GM12878 (cell line): ENCODE data around the gene PPP1R14D. TPM values are rescaled to one million over a fixed set of nuclear protein-coding genes. Genes with fewer than 3 reads are reported as not detected.

Source experiments
- CEBPZ ChIP-seq: fragments of 150-350 bp; IDR thresholded peaks from 2 replicates; pipeline ENCODE4 v1.6.1; 2016; ENCODE audit warnings: low read depth, low read length
- CTCF ChIP-seq, 3 experiments: IDR thresholded peaks in 2 of 3; conservative IDR thresholded peaks in 1 of 3; 2 replicates each; pipeline ENCODE4 v1.5.1; 2011; ENCODE audit warnings: low read depth in 3 of 3, low read length in 3 of 3, mild to moderate bottlenecking in 3 of 3, control low read depth in 2 of 3, moderate library complexity in 2 of 3, inconsistent platforms in 1 of 3, mixed read lengths in 1 of 3; ENCODE audit not compliant: control insufficient read depth in 2 of 3, insufficient read depth in 1 of 3; ENCODE audit errors: extremely low read depth in 1 of 3
- E2F4 ChIP-seq: IDR thresholded peaks from 2 replicates; pipeline ENCODE4 v1.6.1; 2012; ENCODE audit warnings: low read depth, low read length, improper control_type of control experiment
- E2F8 ChIP-seq: fragments of 450-650 bp; IDR thresholded peaks from 2 replicates; pipeline ENCODE4 v1.6.1; 2018; ENCODE audit warnings: mild to moderate bottlenecking, low read depth, moderate library complexity; ENCODE audit not compliant: partially characterized antibody
- HDAC6 ChIP-seq: fragments of 200-600 bp; sonication (generic); IDR thresholded peaks from one replicate; pipeline ENCODE4 v1.8.0; 2017; ENCODE audit warnings: antibody characterized with exemption; ENCODE audit not compliant: unreplicated experiment
- IKZF1 ChIP-seq: fragments of 450-650 bp; conservative IDR thresholded peaks from 2 replicates; pipeline ENCODE4 v1.6.1; 2017; ENCODE audit warnings: antibody characterized with exemption, mild to moderate bottlenecking
- IKZF2 ChIP-seq, 2 experiments: fragments of 450-650 bp; IDR thresholded peaks; 2 replicates each; pipeline ENCODE4 v1.6.1; 2017; ENCODE audit warnings: mild to moderate bottlenecking in 2 of 2, moderate library complexity in 2 of 2
- IRF3 ChIP-seq: fragments of 450-650 bp; IDR thresholded peaks from 2 replicates; pipeline ENCODE4 v1.6.1; 2014; ENCODE audit warnings: mild to moderate bottlenecking
- NFYA ChIP-seq: IDR thresholded peaks from 2 replicates; pipeline ENCODE4 v1.6.1; 2011; ENCODE audit warnings: low read depth, mild to moderate bottlenecking, low read length, improper control_type of control experiment, borderline replicate concordance
- NR2F1 ChIP-seq: fragments of 450-650 bp; conservative IDR thresholded peaks from 2 replicates; pipeline ENCODE4 v1.6.1; 2017; ENCODE audit warnings: mild to moderate bottlenecking
- SP1 ChIP-seq: IDR thresholded peaks from one replicate; pipeline ENCODE4 v1.6.1; 2011; ENCODE audit warnings: low read depth, low read length
- ZNF687 ChIP-seq: fragments of 450-650 bp; IDR thresholded peaks from 2 replicates; pipeline ENCODE4 v1.6.1; 2017; ENCODE audit warnings: mild to moderate bottlenecking, moderate library complexity
- polyA plus RNA-seq, 11 experiments: library from polyadenylated mRNA; depleted of rRNA in 4 of 11; unstranded in 6 of 11; stranded (reverse) in 5 of 11; fragments of >200 nt; fragmentation: Nextera tagmentation in 4 of 11; fragmentation: Illumina TruSeq in 1 of 11; extraction: Ambion mirVana in 4 of 11; extraction: Trizol in 1 of 11; gene quantifications; 1 replicate in 1 of 11; 2 replicates in 10 of 11; pipeline versions ENCODE4 v1.2.1 to v1.2.3, GENCODE V29; 2011 to 2016; ENCODE audit warnings: inconsistent platforms in 2 of 11, missing spikeins in 2 of 11, low read depth in 1 of 11
- total RNA-seq, 4 experiments: library from RNA; depleted of rRNA in 3 of 4; stranded (reverse); fragments of >200 nt in 3 of 4; fragmentation: Illumina TruSeq in 1 of 4; extraction: Trizol in 1 of 4; gene quantifications; 2 replicates each; pipeline versions ENCODE4 v1.2.1 to v1.2.3, GENCODE V29; 2013 to 2021

PPP1R14D gene
- total and polyA plus RNA-seq, 10 of the 15 experiments (the other 5 are each of a cell fraction or from before 2014, with no cell fraction given), result 0.10 TPM; not detected in 9

- TF ChIP-seq NFYA, result no peak
- TF ChIP-seq IKZF1, result peak; percentile 78
- no peak for TF ChIP-seq CEBPZ
- TF ChIP-seq NR2F1, result peak; percentile 66
- peak; percentile 77 for TF ChIP-seq ZNF687
- TF ChIP-seq SP1, result no peak
- TF ChIP-seq HDAC6, result no peak
- peak; percentile 44 to 63 (median 55); a peak in 5 of 6 replicates for TF ChIP-seq CTCF (IDR thresholded peaks at IDR 0.05 in 2 of 3, conservative IDR thresholded peaks at IDR 0.05 in 1 of 3; ENCODE audit: control insufficient read depth in 2 of 3, extremely low read depth in 1 of 3, insufficient read depth in 1 of 3, low read depth in 3 of 3, low read length in 3 of 3)
- peak; percentile 84 for TF ChIP-seq E2F8
- no peak for TF ChIP-seq IRF3
- TF ChIP-seq E2F4, result no peak
- TF ChIP-seq IKZF2 (IDR thresholded peaks at IDR 0.05), result peak; percentile 58 to 59; a peak in 3 of 4 replicates
Measured at GRCh38 chr15:40873694-40874561, 45.4 kb upstream of the PPP1R14D start, which contains the start of gene RHOV (continued).
